K562 (cell line): ENCODE results near the gene ZNF385C. TPM values are rescaled to one million over a fixed set of nuclear protein-coding genes. Genes with fewer than 3 reads are reported as not detected.

Experiments used
- ATAC-seq: fragments of 200-7000 bp; cut with Tn5 transposase; 3 replicates; pipeline ENCODE4 v1.9.1; 2020; ENCODE audit warnings: moderate library complexity
- BruUV-seq: library from RNA; stranded (reverse); fragments of 400-500 nt; replicated peaks from 2 replicates; lab custom pipeline; 2021; lab: Mats Ljungman, UMichigan
- CTCF ChIA-PET: fragments of 300-600 bp; formaldehyde crosslinking; extraction: SDS; loops from one replicate; lab custom pipeline; 2021; ENCODE audit warnings: low intra/inter-chr PET ratio; lab: Yijun Ruan, JAX
- POLR2A ChIA-PET: fragments of 300-600, 350-650 bp; sonication (Branson Sonifier 250); formaldehyde crosslinking; extraction: SDS; loops from one replicate; lab custom pipeline; 2021; ENCODE audit warnings: antibody characterized with exemption, inconsistent platforms; lab: Yijun Ruan, JAX
- DNase-seq, 4 experiments: peaks; one replicate each; pipeline versions ENCODE4 v3.0.0 to v3.0.0-alpha.2; 2011 to 2018; ENCODE audit warnings: low spot score in 3 of 4, mixed read lengths in 3 of 4; ENCODE audit errors: extremely low read depth in 1 of 4
- FAIRE-seq: peaks from 2 replicates; lab custom pipeline; 2011; peaks lifted over from hg19 to GRCh38; lab: Jason Lieb, UNC
- H2AFZ ChIP-seq: 2 replicates; pipeline ENCODE4 v1.6.0; 2011; ENCODE audit warnings: low read depth, low read length, control low read depth, inconsistent platforms
- H3K27ac ChIP-seq: fragments of 200-600 bp; 3 replicates; pipeline ENCODE4 v1.8.0; 2011; ENCODE audit warnings: low read depth, mild to moderate bottlenecking, control low read depth, inconsistent platforms, low read length, moderate library complexity, mixed read lengths; ENCODE audit errors: extremely low read depth
- H3K27me3 ChIP-seq, 2 experiments: fragments of 300-600 bp in 1 of 2; 2 replicates in 1 of 2; 3 replicates in 1 of 2; pipeline versions ENCODE4 v1.6.0 to v1.8.0; 2011; ENCODE audit warnings: inconsistent platforms in 2 of 2, low read length in 2 of 2, mild to moderate bottlenecking in 1 of 2, mixed read lengths in 1 of 2, moderate library complexity in 1 of 2; ENCODE audit not compliant: control insufficient read depth in 2 of 2, insufficient read depth in 2 of 2
- H3K36me3 ChIP-seq: fragments of 300-600 bp; 3 replicates; pipeline ENCODE4 v1.8.0; 2011; ENCODE audit warnings: mild to moderate bottlenecking, low read length, inconsistent platforms; ENCODE audit not compliant: control insufficient read depth, insufficient read depth
- H3K4me1 ChIP-seq, 2 experiments: fragments of 200-600 bp in 1 of 2; replicated peaks in 1 of 2; 2 replicates in 1 of 2; 3 replicates in 1 of 2; pipeline versions ENCODE4 v1.5.1 to v1.8.0; 2011; ENCODE audit warnings: inconsistent platforms in 2 of 2, low read length in 2 of 2, mild to moderate bottlenecking in 1 of 2, mixed read lengths in 1 of 2, moderate library complexity in 1 of 2; ENCODE audit not compliant: control insufficient read depth in 2 of 2, insufficient read depth in 2 of 2
- H3K4me2 ChIP-seq: 2 replicates; pipeline ENCODE4 v1.6.1; 2011; ENCODE audit warnings: low read length, control low read depth, inconsistent platforms, mixed read lengths; ENCODE audit not compliant: insufficient read depth
- H3K4me3 ChIP-seq: fragments of 200-600 bp; sonication (generic), shearing (Covaris generic); 2 replicates; pipeline ENCODE4 v1.5.1; 2016; ENCODE audit warnings: control low read depth, inconsistent platforms
- H3K79me2 ChIP-seq: fragments of 200-600 bp; 3 replicates; pipeline ENCODE4 v1.8.0; 2011; ENCODE audit warnings: low read length, inconsistent platforms; ENCODE audit not compliant: control insufficient read depth, insufficient read depth
- H3K9ac ChIP-seq, 2 experiments: 2 replicates each; pipeline versions ENCODE4 v1.6.0 to v1.6.1; 2011; ENCODE audit warnings: low read depth in 2 of 2, low read length in 2 of 2, control low read depth in 1 of 2, inconsistent platforms in 1 of 2, mild to moderate bottlenecking in 1 of 2, mixed read lengths in 1 of 2; ENCODE audit not compliant: insufficient read depth in 1 of 2
- H3K9me1 ChIP-seq: one replicate; pipeline ENCODE4 v1.6.0; 2011; ENCODE audit warnings: inconsistent platforms, mild to moderate bottlenecking, low read length, moderate library complexity; ENCODE audit not compliant: control insufficient read depth, insufficient read depth
- H3K9me3 ChIP-seq: replicated peaks from 2 replicates; pipeline ENCODE4 v1.5.1; 2011; ENCODE audit warnings: low read depth, low read length, inconsistent platforms; ENCODE audit not compliant: control insufficient read depth, insufficient read depth
- H4K20me1 ChIP-seq: replicated peaks from 2 replicates; pipeline ENCODE4 v1.6.1; 2011; ENCODE audit warnings: low read length, inconsistent platforms, mixed read lengths; ENCODE audit not compliant: control insufficient read depth, insufficient read depth
- SIX5 ChIP-seq, 2 experiments: IDR thresholded peaks; 2 replicates each; pipeline ENCODE4 v1.6.1; 2011; ENCODE audit warnings: low read length in 2 of 2, borderline replicate concordance in 1 of 2, low read depth in 1 of 2, mild to moderate bottlenecking in 1 of 2, moderate library complexity in 1 of 2; ENCODE audit not compliant: insufficient read depth in 1 of 2
- SPI1 ChIP-seq: IDR thresholded peaks from 2 replicates; pipeline ENCODE4 v1.6.1; 2011; ENCODE audit warnings: low read depth, low read length, control low read depth, borderline replicate concordance
- TAF7 ChIP-seq: fragments of 450-650 bp; IDR thresholded peaks from 2 replicates; pipeline ENCODE4 v1.6.1; 2016; ENCODE audit warnings: missing genetic modification characterization, missing compliant biosample characterization
- ZBTB12 ChIP-seq: fragments of 250-450 bp; sonication (Bioruptor Pico); IDR thresholded peaks from 2 replicates; pipeline ENCODE4 v1.4.0; 2020
- ZFPM2 ChIP-seq: fragments of 250-450 bp; sonication (Bioruptor Pico); IDR thresholded peaks from 2 replicates; pipeline ENCODE4 v1.5.1; 2022; ENCODE audit warnings: mild to moderate bottlenecking
- WGBS: fragments of 100-300 bp; shearing (Covaris generic); methylation state at CpG from one replicate; pipeline ENCODE4 v1.1.6; 2016; ENCODE audit warnings: low coverage, mixed read lengths; ENCODE audit not compliant: insufficient coverage; ENCODE audit errors: missing lambda C conversion rate; 5-methylcytosine and 5-hydroxymethylcytosine counted together
- in situ Hi-C: fragments of 300-500 bp; cut with MboI; formaldehyde crosslinking; loops from 4 replicates; pipeline ENCODE4 v1.15.0; 2018; ENCODE audit warnings: inconsistent platforms, mixed read lengths
- intact Hi-C: fragments of 100-400 bp; cut with micrococcal nuclease; formaldehyde crosslinking; loops from 2 replicates; pipeline ENCODE4 v1.14.2; 2022
- polyA plus RNA-seq, 8 experiments: library from polyadenylated mRNA; depleted of rRNA in 4 of 8; stranded (reverse) in 5 of 8; unstranded in 3 of 8; fragments of >200 nt; fragmentation: Nextera tagmentation in 2 of 8; fragmentation: Illumina TruSeq in 1 of 8; extraction: Ambion mirVana in 2 of 8; extraction: Trizol in 1 of 8; gene quantifications; 2 replicates each; pipeline versions ENCODE4 v1.2.1 to v1.2.3, GENCODE V29; 2011 to 2014; ENCODE audit warnings: inconsistent platforms in 1 of 8, missing spikeins in 1 of 8
- total RNA-seq, 7 experiments: library from RNA; depleted of rRNA in 6 of 7; stranded (reverse); fragments of >200 nt in 6 of 7; fragmentation: Illumina TruSeq in 2 of 7; extraction: Trizol in 2 of 7; gene quantifications; 2 replicates each; pipeline versions ENCODE4 v1.2.1 to v1.2.3, GENCODE V29; 2011 to 2021; ENCODE audit warnings: low replicate concordance in 1 of 7
- TF ChIP-seq, protein P1 (sequence below): fragments of 250-450 bp; sonication (Bioruptor Pico); IDR thresholded peaks from 2 replicates; pipeline ENCODE4 v1.5.0; 2022; ENCODE audit warnings: mild to moderate bottlenecking

Gene ZNF385C
- total and polyA plus RNA-seq, 9 of the 15 experiments (the other 6 are each of a cell fraction or from before 2014, with no cell fraction given) = 0.03 to 0.35 (median 0.18) TPM; not detected in 1

- 17% methylated on average over 5 of the region's 5 CpGs for WGBS
- TF ChIP-seq ZBTB12 = no peak
- TF ChIP-seq, protein P1, sequence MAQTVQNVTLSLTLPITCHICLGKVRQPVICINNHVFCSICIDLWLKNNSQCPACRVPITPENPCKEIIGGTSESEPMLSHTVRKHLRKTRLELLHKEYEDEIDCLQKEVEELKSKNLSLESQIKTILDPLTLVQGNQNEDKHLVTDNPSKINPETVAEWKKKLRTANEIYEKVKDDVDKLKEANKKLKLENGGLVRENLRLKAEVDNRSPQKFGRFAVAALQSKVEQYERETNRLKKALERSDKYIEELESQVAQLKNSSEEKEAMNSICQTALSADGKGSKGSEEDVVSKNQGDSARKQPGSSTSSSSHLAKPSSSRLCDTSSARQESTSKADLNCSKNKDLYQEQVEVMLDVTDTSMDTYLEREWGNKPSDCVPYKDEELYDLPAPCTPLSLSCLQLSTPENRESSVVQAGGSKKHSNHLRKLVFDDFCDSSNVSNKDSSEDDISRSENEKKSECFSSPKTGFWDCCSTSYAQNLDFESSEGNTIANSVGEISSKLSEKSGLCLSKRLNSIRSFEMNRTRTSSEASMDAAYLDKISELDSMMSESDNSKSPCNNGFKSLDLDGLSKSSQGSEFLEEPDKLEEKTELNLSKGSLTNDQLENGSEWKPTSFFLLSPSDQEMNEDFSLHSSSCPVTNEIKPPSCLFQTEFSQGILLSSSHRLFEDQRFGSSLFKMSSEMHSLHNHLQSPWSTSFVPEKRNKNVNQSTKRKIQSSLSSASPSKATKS (CRISPR knock-in tag) = no peak
- no peak for TF ChIP-seq SIX5 (IDR thresholded peaks at IDR 0.05; ENCODE audit: borderline replicate concordance in 1 of 2, insufficient read depth in 1 of 2, low read depth in 1 of 2, low read length in 2 of 2)
- TF ChIP-seq TAF7 (tag) = no peak
- TF ChIP-seq SPI1 = no peak
- TF ChIP-seq ZFPM2 (CRISPR knock-in tag) = no peak
- FAIRE-seq (no peak), DNase-seq (no peak), ATAC-seq (peak; percentile 20; the same call in 1 of the 3 replicates)
- Histone ChIP-seq H3K9me1 (no peaks in the 10 kb centered on the region), H3K36me3 (no peaks in the 10 kb centered on the region), H3K4me2 (no peak overlapping the region), H3K27ac (no peak overlapping the region), H3K9ac (no peak overlapping the region), H3K4me3 (no peak overlapping the region), H2AFZ (no peak overlapping the region), H3K4me1 (peaks cover 0 to 28% of the 10 kb centered on the region in 2 experiments; a peak in 3 of 5 replicates), H3K79me2 (no peaks in the 10 kb centered on the region), H3K27me3 (no peaks in the 10 kb centered on the region), H4K20me1 (no peaks in the 10 kb centered on the region), H3K9me3 (no peaks in the 10 kb centered on the region)
- in situ Hi-C loops (no loop called here), intact Hi-C loops (no loop called here)
- BruUV-seq = no TSS peak
- ChIA-PET POLR2A (interaction anchor here (1.6 kb wide), 1 partner anchor 12 kb away, joined by 6 read pairs; no protein-coding TSS in a partner anchor), CTCF (interaction anchor here (0.6 kb wide), 1 partner anchor 13 kb away, joined by 3 read pairs; no protein-coding TSS in a partner anchor)
Observed at GRCh38 chr17:42038221-42038973, 59.9 kb downstream of the ZNF385C start.
